Activated effector memory CD4-positive, alpha-beta T cell treated with Interleukin-2 at 50 U/mL for 16 hours (primary cell): ENCODE measurements around the gene HERPUD1.

Experiments
- DNase-seq: peaks from one replicate; pipeline ENCODE4 v3.0.0-alpha.2; 2020

Gene HERPUD1

GRCh38 chr16:56936491-56936890 lies 4.5 kb downstream of the HERPUD1 start:
- DNase-seq, result no peak

GRCh38 chr16:56936950-56937349 lies 5.0 kb downstream of the HERPUD1 start:
- no peak for DNase-seq

GRCh38 chr16:56938664-56939513 lies 6.9 kb downstream of the HERPUD1 start:
- DNase-seq, result no peak

GRCh38 chr16:56939801-56940200 lies 7.9 kb downstream of the HERPUD1 start:
- no peak for DNase-seq

GRCh38 chr16:56941092-56941491 lies 9.2 kb downstream of the HERPUD1 start:
- DNase-seq, result no peak

- DNase-seq, result no peak
These were observed 10.0 kb downstream of the HERPUD1 start for GRCh38 chr16:56941856-56942331.

GRCh38 chr16:56943761-56944375 lies 11.9 kb downstream of the HERPUD1 start:
- DNase-seq, result no peak

- no peak for DNase-seq
These were observed 13.3 kb downstream of the HERPUD1 start for GRCh38 chr16:56944954-56945839.

- DNase-seq, result no peak
These were observed 14.0 kb downstream of the HERPUD1 start for GRCh38 chr16:56945847-56946527.

- no peak for DNase-seq
These were observed 15.0 kb downstream of the HERPUD1 start for GRCh38 chr16:56946767-56947603.

GRCh38 chr16:56947604-56947995 lies 15.7 kb downstream of the HERPUD1 start:
- no peak for DNase-seq

- no peak for DNase-seq
These were observed 16.3 kb downstream of the HERPUD1 start for GRCh38 chr16:56948234-56948633.

- no peak for DNase-seq
These were observed 18.1 kb downstream of the HERPUD1 start for GRCh38 chr16:56950051-56950450.

- DNase-seq, result no peak
These were observed 18.5 kb downstream of the HERPUD1 start for GRCh38 chr16:56950455-56950854.

GRCh38 chr16:56950881-56951771 lies 19.2 kb downstream of the HERPUD1 start:
- peak; percentile 28 for DNase-seq

- DNase-seq, result no peak
These were observed 21.1 kb downstream of the HERPUD1 start for GRCh38 chr16:56953006-56953405.

- DNase-seq, result no peak
These were observed 24.1 kb downstream of the HERPUD1 start for GRCh38 chr16:56956076-56956475.

- DNase-seq, result no peak
These were observed 24.8 kb downstream of the HERPUD1 start for GRCh38 chr16:56956756-56957155.

- no peak for DNase-seq
These were observed 28.8 kb downstream of the HERPUD1 start for GRCh38 chr16:56960681-56961281.

GRCh38 chr16:56961386-56961785 lies 29.4 kb downstream of the HERPUD1 start:
- DNase-seq, result no peak
